GM12864 (cell line): ENCODE results near the gene PSMD6.

Experiments
- DNase-seq: peaks from one replicate; pipeline ENCODE4 v3.0.0-alpha.2; 2011; ENCODE audit warnings: low read depth
- H3K4me3 ChIP-seq: 2 replicates; pipeline ENCODE4 v1.5.1; 2011; ENCODE audit warnings: mild to moderate bottlenecking, low read depth, low read length, control low read depth
- CTCF ChIP-seq: IDR thresholded peaks from 2 replicates; pipeline ENCODE4 v1.5.1; 2011; ENCODE audit warnings: low read depth, mild to moderate bottlenecking, moderate library complexity, low read length, control low read depth, inconsistent platforms; ENCODE audit errors: missing control alignments

The PSMD6 gene

GRCh38 chr3:64000453-64001055 lies 22.7 kb downstream of the PSMD6 start:
- DNase-seq, result no peak
- no peak overlapping the region for H3K4me3 ChIP-seq
- no peak for TF ChIP-seq CTCF

- no peak for DNase-seq
- no peak for TF ChIP-seq CTCF
- H3K4me3 ChIP-seq, result no peak overlapping the region
Observed at GRCh38 chr3:63998852-63999754, 24.2 kb downstream of the PSMD6 start.

- no peak overlapping the region for H3K4me3 ChIP-seq
- no peak for DNase-seq
- no peak for TF ChIP-seq CTCF
Observed at GRCh38 chr3:63995086-63995485, 28.2 kb downstream of the PSMD6 start.

GRCh38 chr3:63993653-63994079 lies 29.6 kb downstream of the PSMD6 start:
- peak; percentile 3 for DNase-seq
- peak; percentile 89 for TF ChIP-seq CTCF
- H3K4me3 ChIP-seq, result no peak overlapping the region

GRCh38 chr3:63992516-63993209 lies 30.6 kb downstream of the PSMD6 start:
- DNase-seq, result no peak
- H3K4me3 ChIP-seq, result no peak overlapping the region
- no peak for TF ChIP-seq CTCF

GRCh38 chr3:63991666-63992065 lies 31.6 kb downstream of the PSMD6 start:
- TF ChIP-seq CTCF, result no peak
- H3K4me3 ChIP-seq, result no peak overlapping the region
- DNase-seq, result no peak
